GM18502 (cell line): ENCODE measurements around the gene IL1RL1.
"Not testable (repeated sequence)": the region's sequence is repeated elsewhere in the genome, so short reads cannot be mapped to it uniquely, and the experiment has no call there.

Experiments
- ATAC-seq: cut with Tn5 transposase; IDR thresholded peaks from one replicate; pipeline ENCODE4 v1.9.1; 2021; ENCODE audit warnings: mild to moderate bottlenecking; ENCODE audit not compliant: unreplicated experiment, poor library complexity

The IL1RL1 gene

DNA sequence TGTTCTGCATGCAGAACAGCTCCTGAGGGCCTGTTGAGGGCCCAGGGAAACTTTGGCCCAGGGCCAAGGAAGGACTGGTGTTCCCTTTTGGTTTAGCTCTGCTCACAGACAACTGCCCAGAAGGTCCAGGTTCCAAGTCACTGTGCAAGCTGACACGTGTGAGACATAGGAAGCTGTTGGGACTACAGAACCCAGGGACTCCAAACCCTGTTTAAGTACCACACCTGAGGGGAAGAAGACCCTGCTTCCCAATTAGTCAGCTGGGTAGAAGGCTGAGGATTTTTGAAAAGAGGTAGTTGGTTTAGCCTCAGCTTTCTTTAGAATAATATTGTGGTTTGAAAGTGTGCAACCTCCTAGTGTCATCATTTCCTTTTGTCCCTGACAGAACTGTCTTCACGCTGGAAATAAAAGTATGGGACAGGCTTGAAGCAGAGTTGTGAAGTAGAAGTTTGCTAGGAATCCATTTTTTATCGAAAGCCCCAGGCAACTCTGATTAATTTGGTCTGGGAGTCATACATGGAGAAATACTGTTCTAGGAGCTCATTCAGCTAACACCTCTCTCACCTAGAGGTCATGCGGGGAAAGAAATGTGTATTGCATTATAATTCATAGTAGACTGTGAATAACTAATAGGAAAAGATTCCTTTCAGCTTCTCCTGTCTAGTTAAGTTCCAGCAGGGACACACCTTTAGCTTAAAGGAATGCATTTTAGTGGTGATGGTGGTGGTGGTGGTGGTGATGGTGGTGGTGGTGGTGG is 19.9 kb upstream of the IL1RL1 start:
- ATAC-seq: no peak

DNA sequence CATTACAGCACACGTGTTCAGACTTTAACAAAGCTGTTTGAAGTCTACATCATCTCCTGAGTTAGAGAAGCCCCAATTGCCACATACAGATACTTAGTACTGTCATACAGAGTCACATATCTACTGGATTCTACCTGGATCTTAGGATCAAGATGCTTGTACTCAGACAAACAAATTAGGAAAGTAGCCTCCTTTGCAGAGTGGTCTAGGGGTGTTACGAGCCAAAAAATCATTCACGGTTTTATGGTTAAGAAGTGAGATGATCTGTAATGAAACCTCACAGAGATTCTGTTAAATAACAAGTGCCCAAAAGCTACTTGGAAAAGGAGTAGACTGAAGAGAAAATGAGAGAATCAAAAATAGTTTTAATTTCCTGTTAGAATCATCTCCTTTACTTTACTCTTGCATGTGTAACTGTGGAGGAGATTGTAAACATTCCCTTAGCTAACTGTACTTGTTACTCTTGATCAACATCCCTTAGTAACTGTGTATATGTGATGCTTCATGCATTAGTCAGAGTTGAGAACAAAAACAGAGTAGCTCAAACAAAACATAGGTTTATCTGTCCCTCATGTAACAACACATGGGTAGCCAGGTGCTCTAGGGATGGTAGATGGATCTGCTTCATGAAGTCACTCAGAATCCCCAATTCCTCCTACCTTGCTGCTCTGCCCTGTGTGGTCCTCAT is 16.4 kb upstream of the IL1RL1 start:
- ATAC-seq: no peak

GRCh38 chr2:102295566-102295965 is 15.8 kb upstream of the IL1RL1 start:
- no peak for ATAC-seq

- no peak for ATAC-seq
These were observed 14.9 kb upstream of the IL1RL1 start for GRCh38 chr2:102296449-102296848.

DNA sequence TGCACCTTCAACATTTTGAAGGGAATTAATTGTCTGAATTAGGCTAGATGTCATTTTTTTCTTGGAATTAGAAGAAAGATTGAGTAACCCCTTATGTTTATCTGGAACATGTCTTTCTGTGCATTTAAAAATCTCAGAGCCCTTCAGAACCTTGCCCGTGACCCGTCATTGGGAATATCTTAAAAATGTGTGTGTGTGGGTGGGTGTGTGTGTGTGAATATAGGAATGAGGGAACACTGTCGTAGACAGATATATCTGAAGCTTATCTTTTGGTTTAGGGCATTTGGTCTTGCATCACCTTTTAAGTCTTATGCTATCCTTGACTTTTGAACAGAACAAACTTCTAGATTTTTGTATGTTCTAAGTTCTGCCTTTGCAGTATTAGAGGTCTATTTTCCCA is 13.5 kb upstream of the IL1RL1 start:
- ATAC-seq: no peak

DNA sequence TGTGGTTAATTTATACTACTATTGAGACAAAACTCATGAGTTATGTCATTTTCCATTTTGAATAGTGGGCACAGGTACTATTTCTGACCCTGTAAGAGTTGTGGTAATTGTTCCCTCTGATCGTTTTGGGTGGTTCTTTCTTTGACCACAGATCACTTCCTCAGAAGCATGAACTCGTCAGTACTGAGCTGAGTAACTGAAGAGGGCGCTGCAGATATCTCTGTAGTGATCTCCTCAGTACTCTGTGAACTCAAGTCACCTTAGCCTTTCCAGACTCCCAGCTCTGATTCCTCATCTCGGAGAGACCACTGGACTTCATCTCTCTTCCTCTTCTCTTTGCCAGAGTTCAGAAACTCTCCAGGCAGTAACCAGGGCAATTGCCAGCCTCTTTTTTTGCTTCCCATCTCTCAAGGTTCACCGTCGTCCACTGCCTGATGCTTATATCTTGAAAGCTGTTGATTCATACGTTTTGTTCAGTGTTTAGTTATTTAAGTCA is 9.4 kb upstream of the IL1RL1 start:
- peak; percentile 98 for ATAC-seq

DNA sequence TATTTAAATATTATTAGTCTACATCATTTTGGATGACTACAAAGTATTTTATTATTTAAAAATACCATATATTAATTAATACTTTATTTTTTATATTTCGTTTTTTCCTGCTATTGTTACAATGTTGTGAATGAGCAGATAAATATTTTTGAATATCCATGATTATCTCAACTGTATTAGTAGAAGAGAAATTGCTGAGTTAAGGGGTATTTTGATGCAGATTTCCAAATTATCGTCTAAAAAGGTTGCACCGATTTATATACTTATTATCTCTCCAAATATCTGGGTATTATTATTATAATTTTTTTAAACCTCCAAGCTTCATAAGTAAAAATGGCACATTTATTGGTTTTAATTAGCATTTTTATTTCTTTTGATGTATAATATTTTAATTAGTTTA is 8.9 kb upstream of the IL1RL1 start:
- ATAC-seq: no peak

GRCh38 chr2:102303589-102303988 is 7.8 kb upstream of the IL1RL1 start:
- no peak for ATAC-seq

DNA sequence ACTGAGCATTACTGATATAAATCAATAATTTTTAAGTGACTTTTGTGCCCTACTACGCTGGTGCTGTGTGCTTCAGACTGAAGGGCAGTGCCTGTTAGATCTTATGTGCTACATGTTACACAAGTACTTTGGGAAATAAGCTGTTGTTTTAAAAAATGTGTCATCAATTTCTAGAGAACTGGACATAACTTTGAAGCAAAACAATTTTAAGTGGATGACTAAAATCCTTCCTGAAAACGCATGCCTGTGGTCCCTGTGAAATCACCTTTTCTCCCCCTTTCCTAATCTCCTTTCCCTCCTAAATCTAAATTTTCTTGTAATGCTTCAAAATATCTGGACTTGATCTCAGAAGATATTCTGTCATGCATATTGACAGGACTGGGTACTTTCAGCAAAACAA is 7.1 kb upstream of the IL1RL1 start:
- ATAC-seq: no peak

DNA sequence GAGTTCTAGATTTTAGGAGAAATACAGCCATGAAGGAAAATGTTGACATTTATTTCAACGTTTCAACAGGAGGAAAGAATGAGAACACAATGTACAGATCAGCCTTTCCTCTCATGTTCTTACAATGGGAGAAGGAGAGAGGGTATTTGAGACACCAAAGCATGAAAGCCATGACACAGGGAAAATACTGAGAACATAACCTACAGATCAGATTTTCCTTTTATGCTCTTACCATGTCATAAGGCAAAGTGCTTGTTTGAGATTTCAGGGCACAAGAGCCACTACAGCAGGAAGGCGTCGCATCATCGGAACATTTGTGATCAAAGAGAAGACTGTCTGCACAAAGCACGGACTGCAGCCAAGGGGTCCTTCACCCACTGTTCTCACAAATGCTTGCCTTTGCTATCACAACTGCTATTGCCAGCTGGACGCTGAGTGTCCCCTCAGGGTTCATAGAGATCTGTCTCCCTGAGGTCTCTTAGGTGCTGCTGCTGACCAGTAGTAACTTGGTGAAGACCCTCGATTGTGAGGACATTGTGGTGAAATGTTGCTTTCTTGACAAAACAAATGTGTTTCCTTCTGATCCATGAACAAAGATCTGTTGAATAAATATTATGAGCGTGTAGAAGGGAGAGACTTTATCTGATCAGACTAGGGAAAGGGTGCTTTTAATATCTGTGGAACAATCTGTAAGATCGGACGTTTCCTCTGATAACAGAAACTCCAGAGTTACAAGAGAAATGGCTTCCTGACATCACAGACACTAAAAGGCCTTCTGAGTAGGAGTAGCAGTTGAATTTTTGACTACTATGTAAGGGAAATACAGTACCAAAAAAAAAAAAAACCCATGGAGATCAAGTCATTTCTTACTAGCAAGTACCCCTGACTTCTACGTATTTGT is 6.4 kb upstream of the IL1RL1 start:
- no peak for ATAC-seq

GRCh38 chr2:102306125-102306524 is 5.2 kb upstream of the IL1RL1 start:
- no peak for ATAC-seq

DNA sequence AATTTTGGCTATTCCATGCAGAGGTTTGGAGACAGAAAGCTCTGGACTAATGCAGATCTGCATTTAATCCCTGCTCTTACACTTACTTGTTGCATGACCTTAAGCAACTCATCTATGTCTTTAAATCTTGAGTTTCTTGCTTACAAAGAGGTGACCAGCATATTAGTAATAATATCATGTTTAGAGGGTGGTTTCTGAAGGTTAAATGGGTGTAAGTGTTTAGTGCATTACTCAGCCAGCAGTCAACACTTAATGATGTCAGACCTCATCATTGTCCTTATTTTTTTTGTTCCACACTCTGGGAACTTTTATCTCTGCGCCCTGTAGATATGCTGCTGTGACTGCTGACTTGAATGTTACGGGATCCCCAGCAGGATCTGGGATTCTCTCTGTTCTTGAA is 1.7 kb downstream of the IL1RL1 start:
- no peak for ATAC-seq

- ATAC-seq: no peak
These were observed 2.1 kb downstream of the IL1RL1 start for GRCh38 chr2:102313471-102313870.

- no peak for ATAC-seq
These were observed 2.6 kb downstream of the IL1RL1 start for GRCh38 chr2:102313950-102314349.

GRCh38 chr2:102315921-102316320 is 4.6 kb downstream of the IL1RL1 start:
- no peak for ATAC-seq

- no peak for ATAC-seq
These were observed 6.4 kb downstream of the IL1RL1 start for GRCh38 chr2:102317715-102318114.

DNA sequence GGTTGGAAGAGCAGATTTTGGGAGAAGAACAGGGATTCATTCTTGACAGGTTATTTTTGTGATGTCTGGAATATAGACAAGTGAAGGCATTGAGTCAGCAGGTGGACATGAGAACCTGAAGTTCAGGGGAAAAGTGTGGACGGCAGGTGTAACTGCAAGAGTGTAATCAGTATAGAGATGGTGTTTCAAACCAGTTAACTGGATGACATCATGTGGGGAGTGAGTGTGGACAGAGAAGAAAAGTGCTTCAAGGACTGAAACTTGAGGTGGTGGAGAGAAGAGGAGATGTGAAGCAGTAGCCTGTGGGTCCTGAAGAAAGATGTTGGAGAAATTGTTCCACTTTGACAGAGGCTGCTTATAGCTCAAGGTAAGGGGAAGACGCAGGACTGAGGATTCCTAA is 7.1 kb downstream of the IL1RL1 start:
- no peak for ATAC-seq

- no peak for ATAC-seq
These were observed 10.8 kb downstream of the IL1RL1 start for GRCh38 chr2:102321941-102322719.

DNA sequence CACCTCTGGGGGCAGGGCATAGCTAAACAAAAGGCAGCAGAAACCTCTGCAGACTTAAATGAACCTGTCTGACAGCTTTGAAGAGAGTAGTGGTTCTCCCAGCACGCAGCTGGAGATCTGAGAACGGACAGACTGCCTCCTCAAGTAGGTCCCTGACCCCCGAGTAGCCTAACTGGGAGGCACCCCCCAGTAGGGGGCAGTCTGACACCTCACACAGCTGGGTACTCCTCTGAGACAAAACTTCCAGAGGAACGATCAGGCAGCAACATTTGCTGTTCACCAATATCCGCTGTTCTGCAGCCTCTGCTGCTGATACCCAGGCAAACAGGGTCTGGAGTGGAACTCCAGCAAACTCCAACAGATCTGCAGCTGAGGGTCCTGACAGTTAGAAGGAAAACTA is 13.6 kb downstream of the IL1RL1 start:
- not testable (repeated sequence) for ATAC-seq

DNA sequence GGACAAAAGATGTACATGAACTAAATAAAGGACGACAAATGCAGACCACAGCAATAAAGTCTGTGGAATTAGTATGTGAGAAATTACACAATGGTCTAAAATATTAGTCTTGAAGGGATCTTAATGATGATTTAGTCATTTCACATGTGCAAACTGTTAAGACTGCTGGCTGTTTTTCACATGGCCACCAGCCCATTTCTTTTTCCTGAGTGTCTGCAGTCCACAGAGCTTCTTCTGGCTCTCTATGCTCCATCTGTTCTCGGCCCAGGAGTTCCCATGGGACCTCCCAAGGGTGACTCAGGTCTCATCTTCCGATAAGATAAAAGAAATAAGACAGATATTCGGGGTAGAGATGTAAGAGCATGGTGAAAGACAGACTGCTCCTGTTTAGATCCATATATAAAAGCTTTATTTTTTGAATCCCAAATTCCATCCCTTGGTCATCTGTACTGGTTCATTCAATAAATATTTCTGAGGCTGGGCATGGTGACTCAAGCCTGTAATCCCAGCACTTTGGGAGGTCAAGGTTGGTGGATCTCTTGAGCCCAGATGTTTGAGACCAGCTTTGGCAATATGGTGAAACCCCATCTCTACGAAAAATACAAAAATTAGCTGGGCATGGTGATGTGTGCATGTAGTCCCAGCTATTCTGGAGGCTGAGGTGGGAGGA is 20.1 kb downstream of the IL1RL1 start:
- ATAC-seq: no peak
